Anterior cingulate cortex (tissue), 58 donors: ENCODE measurements around the gene MDFIC2.
"Not testable (repeated sequence)": the region's sequence is repeated elsewhere in the genome, so short reads cannot be mapped to it uniquely, and the experiment has no call there.

Source experiments
- DNase-seq, 58 donors: peaks; one replicate each; lab custom pipeline; 2025; lab: John Stamatoyannopoulos, UW

Gene MDFIC2

GRCh38 chr3:70312336-70312735, at the start of gene MDFIC2:
Gene MDFIC2, minus strand, starts transcription at chr3:70312638. Its CDS starts 665 bp downstream, at chr3:70311973.
- no peak for DNase-seq

GRCh38 chr3:70360979-70361760, 48.7 kb upstream of the MDFIC2 start:
- no peak for DNase-seq

- DNase-seq: no peak
Measured at GRCh38 chr3:70359711-70360110, 47.3 kb upstream of the MDFIC2 start.

GRCh38 chr3:70358978-70359580, 46.6 kb upstream of the MDFIC2 start:
- DNase-seq: peak in 9 of 58 donors; percentile 1 to 55 (median 3)

- no peak for DNase-seq
Measured at GRCh38 chr3:70352215-70352614, 39.8 kb upstream of the MDFIC2 start.

GRCh38 chr3:70342149-70342548, 29.7 kb upstream of the MDFIC2 start:
- DNase-seq: no peak

GRCh38 chr3:70336885-70337284, 24.4 kb upstream of the MDFIC2 start:
- DNase-seq: not testable (repeated sequence)

GRCh38 chr3:70333080-70333479, 20.6 kb upstream of the MDFIC2 start:
- DNase-seq: no peak

GRCh38 chr3:70315021-70315420, 2.6 kb upstream of the MDFIC2 start:
- DNase-seq: no peak

- no peak for DNase-seq
Measured at GRCh38 chr3:70310809-70311208, 1.6 kb downstream of the MDFIC2 start.

- DNase-seq: no peak
Measured at GRCh38 chr3:70309591-70309990, 2.8 kb downstream of the MDFIC2 start.

GRCh38 chr3:70308760-70309159, 3.7 kb downstream of the MDFIC2 start:
- DNase-seq: peak in 14 of 58 donors; percentile 0 to 32 (median 2)

- no peak for DNase-seq
Measured at GRCh38 chr3:70306736-70307135, 5.7 kb downstream of the MDFIC2 start.

- DNase-seq: no peak
Measured at GRCh38 chr3:70298385-70298784, 14.1 kb downstream of the MDFIC2 start.

GRCh38 chr3:70291097-70291482, 21.3 kb downstream of the MDFIC2 start:
- no peak for DNase-seq

- DNase-seq: not testable (repeated sequence)
Measured at GRCh38 chr3:70290431-70291096, 21.9 kb downstream of the MDFIC2 start.

GRCh38 chr3:70281663-70282062, 30.8 kb downstream of the MDFIC2 start:
- DNase-seq: no peak

- DNase-seq: no peak
Measured at GRCh38 chr3:70277304-70277703, 35.1 kb downstream of the MDFIC2 start.

- DNase-seq: no peak
Measured at GRCh38 chr3:70276901-70277300, 35.5 kb downstream of the MDFIC2 start.

- DNase-seq: no peak
Measured at GRCh38 chr3:70273492-70273891, 38.9 kb downstream of the MDFIC2 start.

- DNase-seq: no peak
Measured at GRCh38 chr3:70272798-70273197, 39.6 kb downstream of the MDFIC2 start.
